Measurements from ENCODE around the gene NUDT8. TPM values are rescaled to one million over a fixed set of nuclear protein-coding genes. Genes with fewer than 3 reads are reported as not detected.
A peak's percentile ranks its signal among the peaks of the same experiment; 100 is the strongest.
"Not testable (repeated sequence)": the region's sequence is repeated elsewhere in the genome, so short reads cannot be mapped to it uniquely, and the experiment has no call there.

The NUDT8 gene
- total and polyA plus RNA-seq, 5 donors from 2014 or later, result 1.2 to 3.7 (median 2.1) TPM

DNA sequence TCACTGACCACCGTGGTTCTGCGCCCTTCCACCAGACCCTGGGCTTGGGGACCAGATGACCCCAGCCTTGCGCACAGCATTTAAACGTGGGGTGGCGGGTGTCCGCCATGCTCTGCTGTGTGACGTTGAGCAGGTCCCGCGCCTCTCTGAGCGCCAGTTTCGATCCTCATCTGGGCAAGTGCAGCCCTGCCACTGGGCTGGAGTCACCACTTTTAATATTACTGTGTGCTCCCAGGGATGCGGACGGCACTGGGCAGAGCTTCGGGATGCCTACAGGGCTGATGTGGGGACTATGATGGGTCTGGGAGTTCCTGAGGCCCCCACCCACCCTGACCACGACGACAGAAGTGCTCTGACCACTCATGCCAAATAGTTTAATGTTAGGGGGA lies 1.2 kb upstream of the NUDT8 start:
- Histone ChIP-seq H3K4me1 (ENCODE audit: control insufficient read depth, insufficient read depth, low read length, poor library complexity, severe bottlenecking) (peaks cover 19% of the 10 kb centered on the region), H3K27ac (ENCODE audit: insufficient read depth, low read length, poor library complexity, severe bottlenecking) (peak overlapping the region; percentile 92), H3K36me3 (ENCODE audit: control insufficient read depth, insufficient read depth, low read length) (no peaks in the 10 kb centered on the region), H3K27me3 (ENCODE audit: control insufficient read depth, insufficient read depth, low read length) (no peaks in the 10 kb centered on the region), H3K9me3 (ENCODE audit: control insufficient read depth in 2 of 2, low read length in 2 of 2) (no peaks in the 10 kb centered on the region), H3K4me3 (ENCODE audit: low read depth, low read length) (no peak overlapping the region)
- Mint-ChIP-seq H3K9me3 (no peaks in the 10 kb centered on the region), H3K4me1 (peaks cover 0 to 11% (median 7%) of the 10 kb centered on the region in 4 donors), H3K27me3 (no peaks in the 10 kb centered on the region), H3K27ac (peak overlapping the region; percentile 83 to 96 (median 94)), H3K36me3 (no peaks in the 10 kb centered on the region), H3K4me3 (peak overlapping the region; percentile 81 to 94 (median 90))
- DNase-seq, result peak in 1 of 3 donors; percentile 10
- ATAC-seq (ENCODE audit: low read depth in 2 of 2), result no peak

- no peak overlapping the region for H3K4me3 ChIP-seq (ENCODE audit: low read depth, low read length)
- Mint-ChIP-seq H3K9me3 (no peaks in the 10 kb centered on the region), H3K27ac (peak overlapping the region; percentile 83 to 96 (median 94)), H3K36me3 (no peaks in the 10 kb centered on the region), H3K4me1 (peaks cover 3 to 11% (median 7%) of the 10 kb centered on the region in 4 donors), H3K4me3 (peak overlapping the region; percentile 81 to 94 (median 90)), H3K27me3 (no peaks in the 10 kb centered on the region)
- no peaks in the 10 kb centered on the region for H3K27me3 ChIP-seq (ENCODE audit: control insufficient read depth, insufficient read depth, low read length)
- H3K27ac ChIP-seq (ENCODE audit: insufficient read depth, low read length, poor library complexity, severe bottlenecking), result peak overlapping the region; percentile 92
- DNase-seq (peak; percentile 91 to 98 (median 94)), ATAC-seq (ENCODE audit: low read depth in 2 of 2) (peak; percentile 73 to 76)
- H3K9me3 ChIP-seq (ENCODE audit: control insufficient read depth in 2 of 2, low read length in 2 of 2), result no peaks in the 10 kb centered on the region
- no peaks in the 10 kb centered on the region for H3K36me3 ChIP-seq (ENCODE audit: control insufficient read depth, insufficient read depth, low read length)
- peaks cover 19% of the 10 kb centered on the region for H3K4me1 ChIP-seq (ENCODE audit: control insufficient read depth, insufficient read depth, low read length, poor library complexity, severe bottlenecking)
Measured at GRCh38 chr11:67630228-67630942, 648 bp upstream of the NUDT8 start.

GRCh38 chr11:67628710-67629385 lies 889 bp downstream of the NUDT8 start:
- Histone ChIP-seq H3K9me3 (ENCODE audit: control insufficient read depth in 2 of 2, low read length in 2 of 2) (no peaks in the 10 kb centered on the region), H3K27ac (ENCODE audit: insufficient read depth, low read length, poor library complexity, severe bottlenecking) (peak overlapping the region; percentile 92), H3K4me1 (ENCODE audit: control insufficient read depth, insufficient read depth, low read length, poor library complexity, severe bottlenecking) (peaks cover 19% of the 10 kb centered on the region), H3K36me3 (ENCODE audit: control insufficient read depth, insufficient read depth, low read length) (no peaks in the 10 kb centered on the region), H3K27me3 (ENCODE audit: control insufficient read depth, insufficient read depth, low read length) (no peaks in the 10 kb centered on the region), H3K4me3 (ENCODE audit: low read depth, low read length) (no peak overlapping the region)
- Mint-ChIP-seq H3K27ac (peak overlapping the region in 1 of 3 donors; percentile 66), H3K9me3 (no peaks in the 10 kb centered on the region), H3K36me3 (no peaks in the 10 kb centered on the region), H3K4me1 (peaks cover 5 to 11% (median 7%) of the 10 kb centered on the region in 4 donors), H3K27me3 (no peaks in the 10 kb centered on the region), H3K4me3 (peak overlapping the region; percentile 62 to 79 (median 68))
- ATAC-seq (ENCODE audit: low read depth in 2 of 2), result no peak
- DNase-seq, result no peak

GRCh38 chr11:67627812-67628624 lies 1.7 kb downstream of the NUDT8 start:
- no peak overlapping the region for H3K4me3 ChIP-seq (ENCODE audit: low read depth, low read length)
- H3K9me3 ChIP-seq (ENCODE audit: control insufficient read depth in 2 of 2, low read length in 2 of 2), result no peaks in the 10 kb centered on the region
- H3K27me3 Mint-ChIP-seq, result no peaks in the 10 kb centered on the region
- H3K27me3 ChIP-seq (ENCODE audit: control insufficient read depth, insufficient read depth, low read length), result no peaks in the 10 kb centered on the region
- DNase-seq, result no peak
- no peaks in the 10 kb centered on the region for H3K36me3 Mint-ChIP-seq
- no peak overlapping the region for H3K27ac Mint-ChIP-seq
- H3K4me3 Mint-ChIP-seq, result peak overlapping the region; percentile 31 to 81 (median 66)
- ATAC-seq (ENCODE audit: low read depth in 2 of 2), result no peak
- peaks cover 5 to 11% (median 7%) of the 10 kb centered on the region in 4 donors for H3K4me1 Mint-ChIP-seq
- H3K27ac ChIP-seq (ENCODE audit: insufficient read depth, low read length, poor library complexity, severe bottlenecking), result no peak overlapping the region
- H3K36me3 ChIP-seq (ENCODE audit: control insufficient read depth, insufficient read depth, low read length), result no peaks in the 10 kb centered on the region
- H3K9me3 Mint-ChIP-seq, result no peaks in the 10 kb centered on the region
- peaks cover 19% of the 10 kb centered on the region for H3K4me1 ChIP-seq (ENCODE audit: control insufficient read depth, insufficient read depth, low read length, poor library complexity, severe bottlenecking)

GRCh38 chr11:67627441-67627811 lies 2.3 kb downstream of the NUDT8 start:
- no peaks in the 10 kb centered on the region for H3K36me3 Mint-ChIP-seq
- no peak overlapping the region for H3K27ac Mint-ChIP-seq

GRCh38 chr11:67626970-67627369 lies 2.8 kb downstream of the NUDT8 start:
- H3K4me3 ChIP-seq (ENCODE audit: low read depth, low read length), result no peak overlapping the region
- no peaks in the 10 kb centered on the region for H3K27me3 Mint-ChIP-seq
- peaks cover 5 to 11% (median 7%) of the 10 kb centered on the region in 4 donors for H3K4me1 Mint-ChIP-seq
- H3K36me3 ChIP-seq (ENCODE audit: control insufficient read depth, insufficient read depth, low read length), result no peaks in the 10 kb centered on the region
- H3K4me3 Mint-ChIP-seq, result peak overlapping the region in 2 of 4 donors; percentile 10 to 75
- H3K9me3 ChIP-seq (ENCODE audit: control insufficient read depth in 2 of 2, low read length in 2 of 2), result no peaks in the 10 kb centered on the region
- ATAC-seq (ENCODE audit: low read depth in 2 of 2) (no peak), DNase-seq (no peak)
- no peak overlapping the region for H3K27ac ChIP-seq (ENCODE audit: insufficient read depth, low read length, poor library complexity, severe bottlenecking)
- H3K27me3 ChIP-seq (ENCODE audit: control insufficient read depth, insufficient read depth, low read length), result no peaks in the 10 kb centered on the region
- peaks cover 19% of the 10 kb centered on the region for H3K4me1 ChIP-seq (ENCODE audit: control insufficient read depth, insufficient read depth, low read length, poor library complexity, severe bottlenecking)
- peak overlapping the region in 1 of 3 donors; percentile 60 for H3K27ac Mint-ChIP-seq
- no peaks in the 10 kb centered on the region for H3K9me3 Mint-ChIP-seq
- no peaks in the 10 kb centered on the region for H3K36me3 Mint-ChIP-seq

More at GRCh38 chr11:67627441-67627811, 2.3 kb downstream of the NUDT8 start:
- Histone ChIP-seq H3K36me3 (ENCODE audit: control insufficient read depth, insufficient read depth, low read length) (no peaks in the 10 kb centered on the region), H3K27me3 (ENCODE audit: control insufficient read depth, insufficient read depth, low read length) (no peaks in the 10 kb centered on the region), H3K9me3 (ENCODE audit: control insufficient read depth in 2 of 2, low read length in 2 of 2) (no peaks in the 10 kb centered on the region), H3K27ac (ENCODE audit: insufficient read depth, low read length, poor library complexity, severe bottlenecking) (no peak overlapping the region), H3K4me1 (ENCODE audit: control insufficient read depth, insufficient read depth, low read length, poor library complexity, severe bottlenecking) (peaks cover 19% of the 10 kb centered on the region), H3K4me3 (ENCODE audit: low read depth, low read length) (no peak overlapping the region)
- H3K4me1 Mint-ChIP-seq, result peaks cover 5 to 11% (median 7%) of the 10 kb centered on the region in 4 donors
- ATAC-seq (ENCODE audit: low read depth in 2 of 2) (no peak), DNase-seq (no peak)
- H3K9me3 Mint-ChIP-seq, result no peaks in the 10 kb centered on the region
- peak overlapping the region in 2 of 4 donors; percentile 75 to 81 for H3K4me3 Mint-ChIP-seq
- no peaks in the 10 kb centered on the region for H3K27me3 Mint-ChIP-seq

DNA sequence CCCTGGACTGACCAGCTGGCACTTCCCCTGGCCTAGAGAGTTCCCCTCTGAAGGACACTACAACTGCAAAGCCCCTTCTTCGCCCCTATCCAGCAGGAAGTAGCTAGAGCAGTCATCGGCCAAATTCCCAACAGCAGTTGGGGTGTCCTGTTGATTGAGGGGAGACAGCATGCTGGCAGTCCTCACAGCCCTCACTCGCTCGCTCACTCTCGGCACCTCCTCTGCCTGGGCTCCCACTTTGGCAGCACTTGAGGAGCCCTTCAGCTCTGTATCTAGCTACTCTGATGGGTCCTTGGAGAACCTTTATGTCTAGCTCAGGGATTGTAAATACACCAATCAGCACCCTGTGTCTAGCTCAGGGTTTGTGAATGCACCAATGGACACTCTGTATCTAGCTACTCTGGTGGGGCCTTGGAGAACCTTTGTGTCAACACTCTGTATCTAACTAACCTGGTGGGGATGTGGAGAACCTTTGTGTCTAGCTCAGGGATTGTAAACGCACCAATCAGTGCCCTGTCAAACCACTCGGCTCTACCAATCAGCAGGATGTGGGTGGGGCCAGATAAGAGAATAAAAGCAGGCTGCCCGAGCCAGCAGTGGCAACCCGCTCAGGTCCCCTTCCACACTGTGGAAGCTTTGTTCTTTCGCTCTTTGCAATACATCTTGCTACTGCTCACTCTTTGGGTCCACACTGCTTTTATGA lies 3.5 kb downstream of the NUDT8 start:
- H3K27ac ChIP-seq (ENCODE audit: insufficient read depth, low read length, poor library complexity, severe bottlenecking); H3K9me3 Mint-ChIP-seq; DNase-seq; H3K27me3 ChIP-seq (ENCODE audit: control insufficient read depth, insufficient read depth, low read length); H3K27me3 Mint-ChIP-seq; H3K36me3 ChIP-seq (ENCODE audit: control insufficient read depth, insufficient read depth, low read length); ATAC-seq (ENCODE audit: low read depth in 2 of 2); H3K36me3 Mint-ChIP-seq; H3K4me3 ChIP-seq (ENCODE audit: low read depth, low read length); H3K9me3 ChIP-seq (ENCODE audit: control insufficient read depth in 2 of 2, low read length in 2 of 2): not testable (repeated sequence)
- peaks cover 19% of the 10 kb centered on the region for H3K4me1 ChIP-seq (ENCODE audit: control insufficient read depth, insufficient read depth, low read length, poor library complexity, severe bottlenecking)
- Mint-ChIP-seq H3K4me1 (peaks cover 5 to 11% (median 7%) of the 10 kb centered on the region in 4 donors), H3K4me3 (peak overlapping the region in 2 of 4 donors; percentile 10 to 75), H3K27ac (peak overlapping the region in 1 of 3 donors; percentile 60)

Data from CD4-positive, CD25-positive, alpha-beta regulatory T cell (primary cell).